ENCODE results near the gene CPTP.
A peak's percentile ranks its signal among the peaks of the same experiment; 100 is the strongest.

The CPTP gene

GRCh38 chr1:1336931-1337792 is 12.6 kb downstream of the CPTP start:
- DNase-seq, result no peak

DNA sequence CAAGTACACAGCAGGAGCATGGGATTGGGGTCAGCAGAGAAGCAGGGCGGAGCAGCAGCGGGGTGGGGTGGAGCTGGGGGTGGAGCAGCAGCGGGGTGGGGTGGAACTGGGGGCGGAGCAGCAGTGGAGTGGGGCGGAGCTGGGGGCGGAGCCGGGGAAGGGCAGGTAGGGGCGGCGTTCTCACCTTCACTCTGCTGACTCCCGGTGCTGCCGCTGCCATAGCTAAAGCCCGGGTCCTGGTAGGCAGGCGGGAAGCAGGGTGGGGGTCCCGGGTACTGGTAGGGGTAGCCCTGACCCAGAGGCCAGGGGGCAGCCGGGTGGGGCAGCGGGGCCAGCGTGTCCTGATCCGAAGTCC is 13.2 kb downstream of the CPTP start:
- DNase-seq, result peak in 1 of 5 experiments; percentile 29

DNA sequence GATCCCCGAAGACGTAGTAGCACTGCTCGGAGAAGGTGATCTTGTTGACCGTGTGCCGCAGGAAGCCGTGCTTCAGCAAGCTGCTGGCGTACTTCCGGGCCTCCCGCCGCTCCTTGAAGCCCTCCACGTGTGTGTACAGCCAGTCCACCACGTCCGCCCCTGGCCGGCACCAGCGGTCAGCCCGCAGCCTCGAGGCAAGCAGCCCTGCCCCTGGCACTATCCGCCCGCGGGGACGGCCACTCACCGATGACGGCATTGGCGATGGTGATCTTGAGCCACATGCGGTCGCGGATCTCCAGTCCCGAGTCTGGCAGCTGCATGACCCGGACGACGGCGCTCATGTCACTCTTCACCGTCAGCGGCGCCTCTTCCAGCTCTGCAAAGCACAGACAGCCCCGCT is 13.7 kb downstream of the CPTP start:
- no peak for DNase-seq

DNA sequence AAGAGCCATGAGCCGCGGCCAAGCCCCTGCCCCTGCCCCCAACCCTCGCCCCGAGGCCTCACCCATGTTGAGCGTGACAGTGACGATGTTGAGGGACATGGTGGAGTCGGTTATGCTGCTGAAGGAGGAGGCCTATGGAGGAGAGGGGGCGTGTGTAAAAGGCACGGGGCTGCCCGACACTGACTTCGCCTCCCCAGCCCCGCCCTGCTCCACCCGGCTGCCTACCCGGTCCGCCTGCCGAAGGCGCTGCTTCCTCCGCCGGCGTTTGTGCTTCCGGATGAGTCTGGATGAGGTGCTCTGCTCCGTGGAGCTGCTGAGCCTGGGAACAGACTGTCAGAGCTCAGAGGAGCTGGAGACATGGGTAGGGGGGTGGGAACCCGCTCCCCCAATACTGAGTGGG is 15.6 kb downstream of the CPTP start:
- no peak for DNase-seq

DNA sequence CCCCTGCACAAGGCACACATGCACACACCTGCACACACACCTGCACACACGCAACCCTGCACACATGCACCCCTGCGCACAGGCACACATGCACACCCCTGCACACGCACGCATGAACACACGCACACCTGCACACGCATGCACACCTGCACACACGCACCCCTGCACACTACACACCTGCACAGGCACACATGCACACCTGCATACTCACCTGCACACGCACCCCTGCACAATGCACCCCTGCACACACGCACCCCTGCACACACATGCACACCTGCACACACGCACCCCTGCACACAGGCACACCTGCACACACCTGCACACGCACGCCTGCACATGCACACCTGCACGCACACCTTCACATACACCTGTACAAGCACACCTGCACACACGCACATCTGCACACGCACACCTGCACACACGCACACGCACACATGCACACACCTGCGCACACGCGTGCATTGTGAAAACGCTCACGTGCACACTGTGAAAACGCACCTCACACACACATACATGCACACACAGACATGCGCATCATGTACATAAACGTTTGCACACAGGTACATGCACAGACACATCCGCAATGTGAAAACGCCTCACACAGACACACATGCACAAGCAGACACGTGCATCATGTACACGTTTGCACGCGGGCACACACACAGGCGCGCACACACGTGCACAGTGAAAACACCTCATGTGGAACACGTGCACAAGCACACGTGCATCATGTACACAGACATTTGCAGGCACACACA is 16.4 kb downstream of the CPTP start:
- DNase-seq, result no peak

DNA sequence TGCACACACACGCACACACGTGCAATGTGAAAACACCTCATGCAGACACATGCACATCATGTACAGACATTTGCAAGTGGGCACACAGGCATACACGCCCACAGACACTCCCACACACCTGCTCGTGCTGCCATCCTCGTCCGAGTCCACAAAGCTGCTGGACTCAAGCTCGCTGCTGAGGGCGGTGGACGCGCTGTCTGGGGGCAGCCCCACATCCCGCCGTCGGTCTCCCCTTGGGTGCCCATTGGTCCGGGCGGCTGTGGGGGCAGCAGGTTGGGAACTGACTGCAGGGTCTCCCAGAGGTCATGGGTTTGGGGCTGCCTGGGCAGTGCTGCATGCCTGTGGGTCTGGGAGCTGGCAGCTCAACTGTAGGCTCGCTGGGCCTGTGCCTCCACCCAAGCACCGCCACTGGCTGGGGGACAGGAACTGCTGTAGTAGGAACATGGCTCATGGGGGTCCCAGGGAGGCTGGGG is 17.0 kb downstream of the CPTP start:
- no peak for DNase-seq

DNA sequence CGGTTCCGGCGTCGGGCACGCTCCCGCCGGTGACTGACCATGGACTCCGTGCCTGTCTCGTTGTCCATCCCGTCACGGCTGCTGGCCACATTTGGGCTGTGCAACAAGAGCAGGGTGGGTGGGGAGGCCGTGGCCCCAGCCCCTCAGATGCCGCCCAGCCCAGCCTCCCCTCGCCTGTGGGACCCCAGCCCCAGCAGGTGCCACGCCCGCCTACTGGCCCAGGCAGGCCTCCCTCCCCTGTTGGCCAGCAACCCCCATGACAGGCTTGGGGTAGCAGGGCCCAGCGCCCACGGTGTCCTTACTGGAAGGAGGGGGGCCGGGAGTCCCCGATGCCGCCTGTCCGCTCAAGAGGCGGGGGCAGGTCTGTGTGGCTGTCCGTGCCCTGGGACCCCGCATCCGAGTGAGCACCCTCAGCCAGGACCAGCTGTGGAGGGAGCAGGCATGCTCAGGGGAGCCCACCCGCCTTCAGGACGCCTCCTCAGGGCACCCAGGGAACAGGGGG is 17.5 kb downstream of the CPTP start:
- no peak for DNase-seq

- DNase-seq, result no peak
These were observed 18.0 kb downstream of the CPTP start for GRCh38 chr1:1342584-1343115.

DNA sequence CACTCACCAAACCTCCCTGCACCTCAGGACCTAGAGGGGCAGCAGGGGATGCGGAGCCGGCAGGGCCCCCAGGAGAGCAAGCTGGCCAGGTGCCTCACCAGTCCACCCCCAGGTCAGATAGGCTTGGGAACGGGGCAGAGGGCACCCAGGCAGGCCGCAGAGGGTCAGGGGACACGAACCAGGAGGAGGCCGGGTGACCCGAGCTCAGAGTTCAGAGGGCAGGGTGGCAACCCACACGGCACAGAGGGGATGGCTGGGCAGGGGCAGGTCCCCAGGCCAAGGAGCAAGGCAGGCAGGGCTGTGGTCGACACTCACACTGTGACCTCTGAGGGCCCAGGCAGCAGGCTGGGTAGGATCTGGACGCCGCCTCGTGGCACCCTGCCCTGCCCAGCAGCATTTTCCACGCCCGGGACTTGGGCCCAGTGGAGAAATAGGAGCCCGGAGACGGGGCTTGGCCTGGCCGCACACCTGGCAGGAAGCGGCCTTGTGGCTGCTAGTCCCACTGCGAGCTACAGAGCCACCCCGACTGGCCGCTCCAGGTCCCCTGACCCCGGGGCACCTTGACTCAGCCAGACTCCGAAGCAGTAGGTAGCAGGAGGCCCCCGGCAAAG is 19.3 kb downstream of the CPTP start:
- no peak for DNase-seq

GRCh38 chr1:1344655-1345361 is 20.2 kb downstream of the CPTP start:
- peak in 1 of 5 experiments; percentile 21 for DNase-seq

DNA sequence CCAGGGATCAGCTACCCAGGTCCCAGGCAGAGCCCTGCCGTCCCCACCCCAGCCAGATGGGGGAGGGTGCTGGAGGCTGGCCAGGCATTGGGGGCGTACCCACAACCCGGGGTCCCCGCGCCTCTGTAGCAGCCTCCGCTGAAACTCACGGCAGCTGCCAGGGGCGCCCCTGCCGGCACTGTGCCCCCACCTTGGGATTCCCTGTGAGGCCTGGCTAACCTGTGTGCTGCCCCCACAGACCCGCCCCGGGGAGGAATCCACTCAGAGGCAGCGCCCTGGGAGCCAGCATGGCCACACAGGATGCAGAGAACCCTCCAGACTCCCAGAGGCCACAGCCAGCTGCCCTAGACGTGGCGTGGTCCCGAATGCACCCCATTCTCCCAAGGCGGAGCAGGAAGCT is 20.8 kb downstream of the CPTP start:
- no peak for DNase-seq

- no peak for DNase-seq
These were observed 21.4 kb downstream of the CPTP start for GRCh38 chr1:1345860-1346500.

DNA sequence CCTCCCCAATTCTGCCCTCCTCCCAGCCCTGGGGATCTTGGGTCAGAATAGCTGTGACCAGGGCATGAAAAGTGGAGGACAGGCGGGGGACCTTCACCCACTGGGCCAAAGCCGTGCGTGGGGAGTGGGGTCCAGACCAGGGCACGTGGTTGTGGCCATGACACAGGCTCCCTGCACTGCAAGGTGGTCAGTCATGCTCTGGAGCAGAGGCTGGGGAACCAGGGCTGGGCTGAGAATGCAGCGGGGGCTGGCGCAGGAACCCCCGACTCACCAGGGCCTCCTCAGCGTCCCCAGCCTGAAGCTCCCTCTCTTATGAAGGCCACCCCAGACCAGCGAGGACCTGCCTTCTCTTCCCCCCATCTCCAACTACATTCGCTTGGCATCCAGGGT is 21.9 kb downstream of the CPTP start:
- no peak for DNase-seq

DNA sequence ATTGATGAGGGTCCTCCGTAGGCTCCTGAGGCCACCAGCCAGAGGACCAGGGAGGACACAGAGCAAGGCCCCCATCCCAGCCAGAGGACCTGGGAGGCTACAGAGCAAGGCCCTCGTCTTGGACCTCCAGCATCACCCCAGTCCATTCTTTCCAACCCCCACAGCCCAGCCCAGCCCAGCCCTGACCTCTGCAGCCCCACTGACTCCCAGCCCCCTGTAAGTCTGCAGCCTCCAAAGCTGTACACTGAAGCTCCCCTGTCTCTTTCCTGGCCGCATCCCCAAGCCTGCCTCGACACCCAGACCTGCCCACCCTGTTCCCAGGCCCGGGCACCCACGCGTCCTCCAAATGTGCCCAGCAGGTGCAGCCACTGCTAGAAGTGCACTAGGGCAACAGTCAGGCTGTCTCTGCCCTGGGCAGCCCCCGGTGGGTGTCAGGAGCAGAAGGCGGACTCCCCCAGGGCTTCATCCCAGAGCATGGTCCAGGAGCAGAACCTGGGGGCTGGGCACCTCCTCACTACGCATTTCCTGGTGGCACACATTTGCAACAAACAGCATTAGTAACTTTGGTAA is 22.5 kb downstream of the CPTP start:
- no peak for DNase-seq

DNA sequence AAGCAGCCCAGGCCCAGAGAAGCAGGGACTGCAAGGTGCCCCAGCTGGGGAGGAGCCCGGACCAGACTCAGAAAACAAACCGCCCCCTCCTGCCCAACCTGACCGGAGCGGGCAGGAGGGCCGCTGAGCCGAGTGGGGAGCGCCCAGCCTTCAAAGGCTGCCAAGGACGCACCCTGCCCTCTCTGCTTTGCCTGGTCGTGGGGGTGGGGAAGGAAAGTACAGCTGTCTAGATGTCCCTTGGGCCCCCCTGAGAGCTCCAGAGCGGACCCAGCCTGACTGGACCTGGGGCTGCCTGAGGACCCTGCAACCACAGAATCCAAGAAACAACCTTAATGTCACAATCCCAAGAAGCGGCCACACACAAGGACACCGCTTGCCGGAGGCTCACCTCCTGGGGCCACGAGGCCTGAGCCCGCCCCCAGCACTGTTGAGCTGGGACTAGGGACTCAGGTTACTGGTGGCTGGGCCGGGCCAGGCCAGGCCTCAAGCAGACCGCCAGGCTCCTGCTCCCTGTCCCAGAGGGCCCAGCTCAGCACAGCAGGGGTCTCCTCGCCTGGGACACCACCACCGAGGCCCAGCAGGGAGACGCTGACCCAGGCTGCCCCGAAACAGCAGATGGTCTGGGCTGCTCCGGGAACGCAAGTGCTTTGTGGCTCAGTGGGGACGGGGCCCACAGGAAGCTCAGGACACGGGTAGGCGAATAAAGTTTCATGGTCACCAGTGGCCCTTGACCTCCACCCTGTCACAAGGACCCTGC is 23.2 kb downstream of the CPTP start:
- no peak for DNase-seq

DNA sequence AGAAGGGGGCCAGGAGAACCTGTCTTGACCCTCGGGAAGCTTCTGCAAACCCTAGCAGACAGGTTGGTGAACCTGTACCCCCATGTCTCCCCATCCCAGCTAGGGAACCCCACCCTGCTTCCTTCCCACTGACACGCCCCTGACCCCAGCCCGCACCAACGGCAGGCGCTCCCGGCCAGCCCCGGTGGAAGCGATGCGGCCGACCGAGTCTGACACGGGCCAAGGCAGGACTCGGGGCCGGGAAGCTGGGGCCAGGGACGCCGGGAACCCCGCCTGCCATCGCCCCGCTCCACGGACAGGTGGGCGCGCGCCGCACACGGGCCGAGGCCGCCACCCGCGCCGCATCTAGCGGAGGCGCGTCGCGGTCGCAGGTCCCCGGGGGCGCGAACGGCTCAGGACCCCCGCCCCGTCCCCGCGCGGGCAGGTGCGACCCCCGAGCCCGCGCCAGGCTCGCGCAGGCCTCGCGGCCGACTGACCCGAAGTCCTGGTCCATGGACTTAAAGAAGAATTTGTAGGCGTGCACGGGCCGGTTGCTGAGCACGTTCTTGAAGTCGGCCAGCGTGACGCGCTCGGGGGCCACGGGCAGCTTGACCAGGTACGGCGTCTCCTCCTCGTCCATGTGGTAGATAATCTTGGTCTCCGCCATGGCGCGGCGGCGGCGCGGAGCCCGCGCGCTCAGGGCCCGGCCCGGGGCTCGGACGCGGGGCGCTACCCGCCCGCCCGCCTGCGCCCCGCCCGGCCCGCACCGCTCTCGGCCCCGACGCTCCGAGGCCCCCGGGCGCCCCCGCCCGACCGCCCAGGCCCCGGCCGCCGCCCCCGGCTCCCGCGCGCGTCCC is 24.0 kb downstream of the CPTP start:
- DNase-seq, result no peak

- peak; percentile 45 to 76 (median 65) for DNase-seq
These were observed 24.8 kb downstream of the CPTP start, which contains the start of gene DVL1 for GRCh38 chr1:1349256-1350012. Gene DVL1 (minus strand): TSS chr1:1349418. CDS start chr1:1349065, 353 bp downstream.

GRCh38 chr1:1351511-1352427 is 27.2 kb downstream of the CPTP start:
- no peak for DNase-seq
